OCI-LY3 (cell line): ENCODE data around the gene APOL6.
A peak's percentile ranks its signal among the peaks of the same experiment; 100 is the strongest.

Source experiments
- H2AFZ ChIP-seq: fragments of 200-600, 300-600 bp; shearing (Covaris generic); 2 replicates; pipeline ENCODE4 v1.6.0; 2014; ENCODE audit warnings: antibody characterized with exemption, low read depth, low read length
- H3K27ac ChIP-seq: fragments of 200-600, 300-600 bp; sonication (generic); 2 replicates; pipeline ENCODE4 v1.5.1; 2014; ENCODE audit warnings: mild to moderate bottlenecking, low read length, moderate library complexity, mixed read lengths
- H3K27me3 ChIP-seq: fragments of 200-600, 300-600 bp; sonication (generic); 2 replicates; pipeline ENCODE4 v1.6.1; 2014; ENCODE audit warnings: low read depth, low read length, mixed read lengths
- H3K36me3 ChIP-seq: fragments of 200-600, 300-600 bp; sonication (generic); replicated peaks from 2 replicates; pipeline ENCODE3; 2014; ENCODE audit warnings: low read depth, low read length, mixed read lengths
- H3K4me1 ChIP-seq: fragments of 300-600, 200-600 bp; sonication (generic); 2 replicates; pipeline ENCODE4 v1.6.1; 2014; ENCODE audit warnings: low read length, mixed read lengths
- H3K4me2 ChIP-seq: fragments of 200-600, 300-600 bp; sonication (generic); 2 replicates; pipeline ENCODE4 v1.6.1; 2014; ENCODE audit warnings: low read length, mixed read lengths
- H3K4me3 ChIP-seq: fragments of 300-600, 200-600 bp; sonication (generic); 2 replicates; pipeline ENCODE4 v1.5.1; 2014; ENCODE audit warnings: antibody characterized with exemption, mild to moderate bottlenecking, low read length, moderate library complexity
- H3K79me2 ChIP-seq: fragments of 300-600, 200-600 bp; shearing (Covaris generic); 2 replicates; pipeline ENCODE4 v1.6.1; 2014; ENCODE audit warnings: mild to moderate bottlenecking, low read length, mixed read lengths
- H3K9ac ChIP-seq: fragments of 300-600, 200-600 bp; shearing (Covaris generic); 2 replicates; pipeline ENCODE4 v1.6.0; 2014; ENCODE audit warnings: mild to moderate bottlenecking, low read length, moderate library complexity
- H3K9me3 ChIP-seq: fragments of 200-600, 300-600 bp; shearing (Covaris generic); 2 replicates; pipeline ENCODE4 v1.6.1; 2014; ENCODE audit warnings: low read length, mixed read lengths; ENCODE audit not compliant: insufficient read depth
- H4K20me1 ChIP-seq: fragments of 200-600, 300-600 bp; sonication (generic); 2 replicates; pipeline ENCODE4 v1.6.1; 2016; ENCODE audit warnings: low read length, mixed read lengths; ENCODE audit not compliant: insufficient read depth
- EZH2phosphoT487 ChIP-seq: fragments of 200-600 bp; shearing (Covaris generic); IDR thresholded peaks from 2 replicates; pipeline ENCODE4 v1.6.1; 2018; ENCODE audit warnings: antibody characterized with exemption, mixed run types, low read depth
- TF ChIP-seq, protein P1 (sequence below): fragments of 200-600, 300-600 bp; sonication (generic); IDR thresholded peaks from 2 replicates; pipeline ENCODE4 v1.5.1; 2014; ENCODE audit warnings: antibody characterized with exemption, low read length, low read depth

APOL6 gene

DNA sequence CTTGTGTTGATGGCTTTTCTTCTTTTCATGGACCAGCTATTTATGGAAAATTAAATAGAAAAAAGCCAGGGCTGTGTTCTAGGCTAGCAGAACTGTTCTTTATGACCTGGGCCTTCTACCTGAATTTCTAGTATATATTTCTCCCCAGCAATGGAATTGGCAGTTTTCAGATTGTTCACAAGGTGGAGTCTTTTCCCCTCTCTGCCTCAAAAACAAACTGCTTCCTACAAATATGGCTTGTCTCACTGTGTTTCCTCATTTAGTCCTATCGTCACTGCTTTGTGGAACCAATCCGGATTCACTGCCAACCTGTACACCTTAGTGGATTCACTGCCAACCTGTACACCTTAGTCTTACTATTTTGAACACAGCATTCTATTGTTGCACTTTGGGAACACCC, 64.4 kb downstream of the APOL6 start:
- Histone ChIP-seq H3K27me3 (peaks cover 10% of the 10 kb centered on the region; the same call in 1 of the 2 replicates), H4K20me1 (no peaks in the 10 kb centered on the region), H3K36me3 (no peaks in the 10 kb centered on the region), H2AFZ (no peak overlapping the region), H3K4me2 (no peak overlapping the region), H3K4me3 (no peak overlapping the region), H3K27ac (no peak overlapping the region), H3K9me3 (no peaks in the 10 kb centered on the region), H3K4me1 (no peaks in the 10 kb centered on the region), H3K9ac (no peak overlapping the region), H3K79me2 (no peaks in the 10 kb centered on the region)
- TF ChIP-seq EZH2phosphoT487 = no peak
- TF ChIP-seq, protein P1, sequence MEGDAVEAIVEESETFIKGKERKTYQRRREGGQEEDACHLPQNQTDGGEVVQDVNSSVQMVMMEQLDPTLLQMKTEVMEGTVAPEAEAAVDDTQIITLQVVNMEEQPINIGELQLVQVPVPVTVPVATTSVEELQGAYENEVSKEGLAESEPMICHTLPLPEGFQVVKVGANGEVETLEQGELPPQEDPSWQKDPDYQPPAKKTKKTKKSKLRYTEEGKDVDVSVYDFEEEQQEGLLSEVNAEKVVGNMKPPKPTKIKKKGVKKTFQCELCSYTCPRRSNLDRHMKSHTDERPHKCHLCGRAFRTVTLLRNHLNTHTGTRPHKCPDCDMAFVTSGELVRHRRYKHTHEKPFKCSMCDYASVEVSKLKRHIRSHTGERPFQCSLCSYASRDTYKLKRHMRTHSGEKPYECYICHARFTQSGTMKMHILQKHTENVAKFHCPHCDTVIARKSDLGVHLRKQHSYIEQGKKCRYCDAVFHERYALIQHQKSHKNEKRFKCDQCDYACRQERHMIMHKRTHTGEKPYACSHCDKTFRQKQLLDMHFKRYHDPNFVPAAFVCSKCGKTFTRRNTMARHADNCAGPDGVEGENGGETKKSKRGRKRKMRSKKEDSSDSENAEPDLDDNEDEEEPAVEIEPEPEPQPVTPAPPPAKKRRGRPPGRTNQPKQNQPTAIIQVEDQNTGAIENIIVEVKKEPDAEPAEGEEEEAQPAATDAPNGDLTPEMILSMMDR = peak; percentile 14

DNA sequence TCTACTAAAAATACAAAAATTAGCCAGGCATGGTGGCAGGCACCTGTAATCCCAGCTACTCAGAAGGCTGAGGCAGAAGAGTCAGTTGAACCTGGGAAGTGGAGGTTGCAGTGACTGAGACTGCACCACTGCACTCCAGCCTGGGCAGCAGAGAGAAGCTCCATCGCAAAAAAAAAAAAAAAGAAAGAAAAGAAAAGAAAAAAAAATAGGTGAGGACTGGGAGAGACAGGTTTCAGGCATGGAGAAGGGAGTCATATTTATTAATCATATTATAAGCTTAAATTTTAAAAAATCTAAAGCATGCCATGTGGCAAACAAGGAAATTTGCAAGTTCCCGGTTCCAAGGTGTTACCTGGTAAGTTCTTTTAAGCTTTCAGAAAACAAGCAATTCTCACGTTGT, 69.3 kb downstream of the APOL6 start, which contains the start of gene APOL5:
Gene APOL5, plus strand, starts transcription at position 301 of the 400 bp plus-strand sequence. Its CDS starts 0 bp downstream, at position 301.
- Histone ChIP-seq H3K4me1 (no peaks in the 10 kb centered on the region), H3K79me2 (no peaks in the 10 kb centered on the region), H3K27ac (no peak within 1 kb of the TSS), H3K27me3 (no peaks in the 10 kb centered on the region; the same call in 1 of the 2 replicates), H3K4me3 (no peak within 1 kb of the TSS), H3K9ac (no peak within 1 kb of the TSS), H3K4me2 (no peak within 1 kb of the TSS), H4K20me1 (no peaks in the 10 kb centered on the region), H3K36me3 (no peaks in the 10 kb centered on the region), H2AFZ (no peak within 1 kb of the TSS), H3K9me3 (no peaks in the 10 kb centered on the region)
- TF ChIP-seq, protein P1 = no peak
- no peak for TF ChIP-seq EZH2phosphoT487
